Hepatocyte (in vitro differentiated cells): ENCODE data around the gene INTS11.

Experiments
- EZH2 ChIP-seq: fragments of 200-600 bp; sonication (generic); IDR thresholded peaks from 2 replicates; pipeline ENCODE4 v1.6.1; 2016; ENCODE audit warnings: antibody characterized with exemption, mild to moderate bottlenecking, borderline replicate concordance
- TF ChIP-seq, protein P1 (sequence below): fragments of 200-600 bp; sonication (generic); IDR thresholded peaks from 2 replicates; pipeline ENCODE4 v1.5.1; 2016; ENCODE audit warnings: antibody characterized with exemption, mild to moderate bottlenecking; ENCODE audit not compliant: poor library complexity

DNA sequence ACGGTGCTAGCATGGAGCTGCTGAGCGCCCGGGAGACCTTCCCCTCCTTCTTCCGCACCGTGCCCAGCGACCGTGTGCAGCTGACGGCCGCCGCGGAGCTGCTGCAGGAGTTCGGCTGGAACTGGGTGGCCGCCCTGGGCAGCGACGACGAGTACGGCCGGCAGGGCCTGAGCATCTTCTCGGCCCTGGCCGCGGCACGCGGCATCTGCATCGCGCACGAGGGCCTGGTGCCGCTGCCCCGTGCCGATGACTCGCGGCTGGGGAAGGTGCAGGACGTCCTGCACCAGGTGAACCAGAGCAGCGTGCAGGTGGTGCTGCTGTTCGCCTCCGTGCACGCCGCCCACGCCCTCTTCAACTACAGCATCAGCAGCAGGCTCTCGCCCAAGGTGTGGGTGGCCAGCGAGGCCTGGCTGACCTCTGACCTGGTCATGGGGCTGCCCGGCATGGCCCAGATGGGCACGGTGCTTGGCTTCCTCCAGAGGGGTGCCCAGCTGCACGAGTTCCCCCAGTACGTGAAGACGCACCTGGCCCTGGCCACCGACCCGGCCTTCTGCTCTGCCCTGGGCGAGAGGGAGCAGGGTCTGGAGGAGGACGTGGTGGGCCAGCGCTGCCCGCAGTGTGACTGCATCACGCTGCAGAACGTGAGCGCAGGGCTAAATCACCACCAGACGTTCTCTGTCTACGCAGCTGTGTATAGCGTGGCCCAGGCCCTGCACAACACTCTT, 7.7 kb upstream of the INTS11 start:
- TF ChIP-seq, protein P1, sequence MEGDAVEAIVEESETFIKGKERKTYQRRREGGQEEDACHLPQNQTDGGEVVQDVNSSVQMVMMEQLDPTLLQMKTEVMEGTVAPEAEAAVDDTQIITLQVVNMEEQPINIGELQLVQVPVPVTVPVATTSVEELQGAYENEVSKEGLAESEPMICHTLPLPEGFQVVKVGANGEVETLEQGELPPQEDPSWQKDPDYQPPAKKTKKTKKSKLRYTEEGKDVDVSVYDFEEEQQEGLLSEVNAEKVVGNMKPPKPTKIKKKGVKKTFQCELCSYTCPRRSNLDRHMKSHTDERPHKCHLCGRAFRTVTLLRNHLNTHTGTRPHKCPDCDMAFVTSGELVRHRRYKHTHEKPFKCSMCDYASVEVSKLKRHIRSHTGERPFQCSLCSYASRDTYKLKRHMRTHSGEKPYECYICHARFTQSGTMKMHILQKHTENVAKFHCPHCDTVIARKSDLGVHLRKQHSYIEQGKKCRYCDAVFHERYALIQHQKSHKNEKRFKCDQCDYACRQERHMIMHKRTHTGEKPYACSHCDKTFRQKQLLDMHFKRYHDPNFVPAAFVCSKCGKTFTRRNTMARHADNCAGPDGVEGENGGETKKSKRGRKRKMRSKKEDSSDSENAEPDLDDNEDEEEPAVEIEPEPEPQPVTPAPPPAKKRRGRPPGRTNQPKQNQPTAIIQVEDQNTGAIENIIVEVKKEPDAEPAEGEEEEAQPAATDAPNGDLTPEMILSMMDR, result no peak
- no peak for TF ChIP-seq EZH2
